ENCODE data around the gene LAPTM5. TPM values are rescaled to one million over a fixed set of nuclear protein-coding genes. Genes with fewer than 3 reads are reported as not detected.

LAPTM5 gene
- total RNA-seq, 1 donor from 2014 or later = 477 TPM

DNA sequence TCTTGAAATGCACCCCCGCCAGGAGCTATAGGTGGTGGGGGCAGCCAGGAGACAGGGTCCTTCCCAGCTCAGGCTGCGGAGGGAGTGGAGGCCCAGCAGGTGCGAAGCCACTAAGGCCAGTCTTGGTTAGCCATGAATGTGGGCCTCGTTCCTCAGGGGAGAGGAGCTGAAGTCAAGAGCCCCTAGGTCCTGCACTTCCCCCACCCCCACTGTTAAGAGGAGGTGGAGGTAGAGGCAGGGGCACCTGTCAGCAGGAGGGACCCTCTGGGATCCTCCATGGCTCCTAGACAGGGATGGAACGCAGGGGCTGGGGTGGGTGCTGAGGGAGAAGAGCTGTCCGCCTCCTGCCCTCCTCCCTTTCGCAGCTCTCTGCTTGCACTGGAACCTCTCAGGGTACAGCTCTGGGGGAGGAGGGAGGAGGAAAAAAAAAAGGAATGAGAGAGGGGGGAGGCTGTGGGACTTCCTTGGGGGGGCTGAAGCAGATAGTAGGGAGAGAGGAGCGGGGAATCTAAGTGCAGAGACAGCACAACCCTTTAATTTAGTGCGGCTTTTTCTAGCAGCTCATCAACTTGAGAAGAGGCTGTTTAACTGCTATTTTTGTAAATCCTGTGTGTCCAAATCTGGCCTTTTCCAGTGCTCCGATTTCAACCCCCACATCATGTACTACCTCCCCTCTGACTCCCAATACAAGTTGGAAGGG lies 71.2 kb downstream of the LAPTM5 start:
- intact Hi-C loops (cut with micrococcal nuclease) = no loop called here

DNA sequence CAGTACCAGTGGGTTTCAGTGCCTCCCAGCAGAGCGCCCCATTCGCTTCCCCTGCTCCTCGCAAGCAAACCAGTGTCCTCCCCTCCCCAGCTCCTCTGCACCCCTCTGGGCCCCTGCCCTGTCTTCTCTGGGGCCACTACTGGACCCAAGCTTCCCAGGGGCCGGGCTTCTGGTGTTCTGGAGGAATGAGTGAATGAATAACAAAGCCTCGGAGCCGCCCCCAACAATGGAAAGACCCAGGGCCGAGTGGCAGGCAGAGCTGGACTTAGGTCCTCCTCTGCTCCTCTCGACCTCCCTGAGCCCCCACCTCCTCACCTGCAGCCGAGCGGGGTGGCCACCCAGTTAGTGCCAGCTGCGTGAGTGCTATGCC lies 71.8 kb downstream of the LAPTM5 start:
- intact Hi-C loops (cut with micrococcal nuclease) = no loop called here

DNA sequence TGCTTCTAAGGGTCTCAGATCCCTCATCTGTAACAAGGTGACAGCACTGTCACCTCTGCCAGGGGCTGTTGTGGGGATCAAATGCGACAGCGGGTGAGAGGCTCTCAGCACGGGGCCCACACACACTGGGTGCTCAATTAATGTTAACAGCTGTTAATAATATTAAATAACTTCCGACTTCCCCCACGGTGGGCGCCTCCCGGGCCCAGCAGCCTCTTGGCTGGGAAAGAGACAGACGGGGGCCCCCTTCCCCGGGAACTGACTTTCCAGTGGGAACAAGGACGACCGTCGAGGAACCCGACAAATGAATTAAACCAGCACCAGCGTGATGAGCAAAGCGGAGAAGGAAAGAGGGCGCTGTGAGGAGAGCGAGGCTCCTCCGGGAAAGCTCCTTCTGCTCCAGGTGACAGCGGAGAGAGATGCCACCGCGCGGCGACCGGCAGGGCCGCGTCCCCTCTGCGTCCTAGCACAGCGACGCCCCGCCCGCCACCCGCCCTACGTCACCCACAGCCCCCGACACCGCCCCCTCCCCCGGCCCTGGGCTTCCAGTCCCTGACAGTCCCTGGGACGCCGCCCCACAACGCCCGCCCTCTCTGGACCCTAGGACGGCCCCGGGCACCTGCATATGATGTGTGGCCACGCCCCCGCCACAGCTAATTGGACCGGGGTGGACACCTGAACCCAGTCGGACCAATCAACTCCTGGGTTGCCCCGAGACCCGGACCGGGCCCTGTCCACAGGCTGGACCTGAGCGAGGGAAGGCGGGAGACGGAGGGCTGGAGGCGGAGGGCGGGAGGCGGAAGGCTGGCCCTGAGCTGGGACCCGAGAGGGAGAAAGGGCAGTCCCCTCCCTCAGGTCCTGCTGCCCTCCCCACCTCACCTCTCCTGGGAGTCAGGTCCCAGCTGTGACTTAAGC lies 72.4 kb downstream of the LAPTM5 start:
- intact Hi-C loops (cut with micrococcal nuclease) = no loop called here

DNA sequence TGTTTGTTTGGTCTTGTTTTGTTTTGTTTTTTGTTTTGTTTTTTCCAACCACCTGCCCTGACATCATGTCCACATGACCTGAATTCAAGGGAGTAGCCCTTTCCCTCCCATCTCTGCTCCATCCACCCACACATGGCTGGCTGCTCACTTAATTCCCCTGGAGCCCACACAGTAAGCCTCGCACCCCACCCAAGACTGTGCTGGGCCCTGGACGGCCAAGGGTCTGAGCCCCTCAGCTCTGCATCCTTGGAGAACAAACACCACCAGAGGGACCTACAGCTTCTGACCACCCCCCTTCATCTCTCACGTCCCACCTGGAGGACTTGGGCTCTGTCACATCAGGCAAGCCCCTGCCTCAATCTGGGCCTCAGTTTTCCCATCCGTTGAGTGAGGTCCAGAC lies 73.3 kb downstream of the LAPTM5 start:
- intact Hi-C loops (cut with micrococcal nuclease) = no loop called here

DNA sequence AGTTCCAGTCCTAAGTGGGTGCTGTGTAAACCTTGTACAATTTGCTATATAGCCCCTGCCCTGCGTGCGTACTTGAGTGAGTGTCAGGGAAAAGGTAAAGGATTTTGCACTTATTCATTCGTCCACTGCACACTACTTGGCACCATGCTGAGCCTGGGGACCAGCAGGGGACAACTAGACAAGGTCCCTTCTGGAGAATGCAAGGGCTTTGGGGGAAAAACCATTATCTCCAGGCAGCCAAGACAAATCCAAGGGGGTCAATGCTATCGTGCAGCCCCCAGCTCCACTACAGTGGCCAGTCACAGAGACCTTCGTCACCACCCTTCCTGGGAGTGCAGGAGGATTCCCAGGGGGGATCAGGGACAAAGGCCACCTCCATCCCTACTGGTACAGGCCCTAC lies 73.9 kb downstream of the LAPTM5 start:
- intact Hi-C loops (cut with micrococcal nuclease) = no loop called here

Other genes starting within 250 kb of the LAPTM5 start
- gene MATN1, start 34.2 kb downstream of the LAPTM5 start, total RNA-seq = 0.17 TPM in 1 of 2 replicates, not detected in the other
- 0.17 and 0.25 TPM in 2 replicates for gene SDC3, start 151.0 kb upstream of the LAPTM5 start, total RNA-seq